Stimulated activated CD4-positive, alpha-beta T cell treated with anti-CD3 and anti-CD28 coated beads, Interleukin-2, amount 100 ng/mL, for 24 hours (primary cell): ENCODE measurements around the gene OPRM1.

ENCODE experiments used
- DNase-seq, 2 donors: peaks; one replicate each; pipeline ENCODE4 v3.0.0-alpha.2; 2020

The OPRM1 gene

DNA sequence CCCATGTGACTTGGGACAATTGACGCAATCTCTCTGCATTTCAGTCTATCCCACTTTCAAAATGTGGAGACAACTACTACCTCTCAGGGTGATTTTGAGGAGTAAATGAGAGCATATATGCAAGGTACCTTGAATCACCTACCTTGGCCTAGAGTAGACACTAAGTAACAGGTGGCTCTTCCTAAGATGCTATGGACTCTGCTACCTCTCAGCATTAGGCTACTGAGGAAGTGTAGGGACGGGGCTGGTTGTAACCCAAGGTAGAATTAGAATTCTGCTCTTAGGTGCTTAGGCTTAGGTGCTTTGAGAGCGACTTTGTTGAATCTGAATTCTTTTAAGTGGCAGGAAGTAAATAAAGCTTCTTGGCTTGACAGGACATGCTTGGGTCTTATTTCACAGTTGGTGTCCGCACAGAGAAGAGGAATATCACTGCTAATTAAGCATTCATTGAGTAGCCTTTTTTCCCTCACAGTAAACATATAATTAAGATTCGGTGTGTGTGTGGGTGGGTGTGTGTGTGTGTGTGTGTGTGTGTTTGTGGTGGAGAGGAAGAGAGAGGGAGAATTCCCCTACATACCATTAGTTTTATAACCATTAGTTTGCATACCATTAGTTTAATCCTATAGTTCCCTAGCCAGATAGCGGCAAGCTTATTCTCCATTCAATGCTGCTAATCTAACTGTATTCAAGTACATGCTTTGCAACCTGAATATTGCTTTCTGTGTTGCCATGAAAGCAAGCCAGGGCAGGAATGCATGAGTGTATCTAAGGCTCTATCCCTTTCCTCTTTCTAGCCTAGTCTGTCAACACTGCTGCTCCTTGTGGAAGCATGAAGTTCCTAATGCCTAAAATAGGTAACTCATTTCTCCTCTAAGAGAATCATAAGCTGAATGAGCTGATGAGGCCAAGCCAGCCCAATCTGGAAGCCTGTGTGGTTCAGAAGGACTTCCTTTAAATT is 205.0 kb downstream of the OPRM1 start:
- no peak for DNase-seq

- no peak for DNase-seq
Measured at GRCh38 chr6:154245506-154245905, 206.5 kb downstream of the OPRM1 start.

DNA sequence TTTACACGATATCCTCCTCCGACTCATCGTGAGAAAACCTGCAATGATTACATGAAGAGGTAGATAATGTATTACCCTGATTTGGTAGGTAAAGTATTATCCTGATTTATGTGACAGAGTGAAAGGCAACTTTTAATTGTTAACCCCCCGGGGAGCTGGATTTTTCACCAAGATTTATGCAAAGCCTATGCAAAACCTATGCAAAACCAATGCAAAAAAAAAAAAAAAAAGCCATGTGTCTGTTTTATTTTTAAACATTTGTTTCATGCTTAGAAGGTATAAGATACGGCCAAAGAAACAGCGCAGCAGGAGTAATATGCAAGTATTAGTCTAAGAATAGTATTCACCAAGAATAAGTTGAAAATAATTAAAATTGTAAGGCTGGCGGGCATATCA is 207.7 kb downstream of the OPRM1 start:
- DNase-seq = no peak

GRCh38 chr6:154247119-154247861 is 208.2 kb downstream of the OPRM1 start:
- DNase-seq = no peak

- no peak for DNase-seq
Measured at GRCh38 chr6:154249499-154250298, 210.7 kb downstream of the OPRM1 start.

DNA sequence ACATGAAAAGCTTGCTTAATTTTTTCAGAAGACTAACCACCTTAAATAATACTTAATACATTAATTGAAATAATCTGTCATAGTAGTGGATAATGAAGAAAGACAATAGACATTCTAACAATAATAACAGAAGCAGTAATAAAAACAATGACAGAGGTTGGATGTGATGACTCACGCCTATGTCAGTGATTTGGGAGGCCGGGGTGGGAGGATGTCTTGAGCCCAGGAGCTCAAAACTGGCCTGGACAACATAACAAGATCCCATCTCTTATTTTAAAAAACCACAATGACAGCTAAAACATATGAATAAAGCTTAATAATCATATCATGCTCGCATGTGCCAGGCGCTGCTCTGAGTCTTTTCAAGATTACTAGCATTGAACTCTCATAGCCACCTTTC is 212.1 kb downstream of the OPRM1 start:
- no peak for DNase-seq

GRCh38 chr6:154252678-154253077 is 213.6 kb downstream of the OPRM1 start:
- no peak for DNase-seq

DNA sequence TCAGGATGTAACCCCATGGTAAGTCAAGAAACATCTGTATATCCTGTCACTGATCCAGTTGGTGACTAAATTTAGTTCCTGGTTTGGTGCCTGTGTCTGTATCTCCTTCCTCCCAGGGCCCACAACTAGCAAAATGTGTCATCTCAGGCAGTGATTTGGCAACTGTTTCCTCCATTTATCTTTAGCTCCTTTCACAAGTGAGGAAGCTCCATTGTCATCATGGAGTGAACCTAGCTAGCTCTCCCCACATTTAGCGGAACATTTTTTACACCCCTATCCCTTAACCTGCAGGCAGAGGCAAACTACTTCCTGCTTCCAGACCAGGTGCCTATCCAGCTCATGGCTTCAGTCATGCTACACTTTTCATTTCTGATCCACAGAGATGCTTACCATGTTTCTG is 218.0 kb downstream of the OPRM1 start:
- DNase-seq = no peak

GRCh38 chr6:154258064-154258757 is 219.2 kb downstream of the OPRM1 start:
- DNase-seq = no peak

DNA sequence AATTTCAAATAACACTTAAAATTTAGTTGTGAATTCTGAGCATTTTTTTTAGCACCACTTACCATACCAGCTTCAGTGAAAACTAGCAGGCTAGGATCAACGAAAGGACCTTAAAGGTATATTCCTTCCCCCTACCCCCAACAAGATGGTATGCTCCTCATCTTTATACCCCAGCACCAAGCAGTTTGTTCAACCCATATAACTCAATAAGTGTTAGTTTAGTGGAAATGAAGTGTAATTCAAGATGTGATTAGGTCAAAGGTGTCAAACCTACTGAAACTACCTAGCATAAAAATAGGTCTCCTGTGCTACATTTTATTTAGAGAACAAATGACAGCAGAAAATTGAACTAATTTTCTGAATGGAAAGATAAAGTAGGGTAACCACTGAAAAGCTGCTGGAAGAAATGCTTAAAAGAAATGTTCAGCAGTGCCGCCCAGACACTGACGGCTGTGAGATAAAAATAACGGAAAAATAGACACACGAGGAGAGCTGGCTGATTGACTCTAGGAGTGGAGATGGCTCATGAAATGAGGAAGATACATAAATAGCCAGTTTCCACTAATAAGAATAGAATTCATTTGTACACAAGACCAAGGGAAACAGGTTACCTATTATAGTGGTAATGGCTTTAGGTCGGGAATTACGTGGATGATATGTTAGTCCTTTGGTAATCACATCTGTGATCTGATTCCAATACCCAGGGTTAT is 222.8 kb downstream of the OPRM1 start:
- no peak for DNase-seq

DNA sequence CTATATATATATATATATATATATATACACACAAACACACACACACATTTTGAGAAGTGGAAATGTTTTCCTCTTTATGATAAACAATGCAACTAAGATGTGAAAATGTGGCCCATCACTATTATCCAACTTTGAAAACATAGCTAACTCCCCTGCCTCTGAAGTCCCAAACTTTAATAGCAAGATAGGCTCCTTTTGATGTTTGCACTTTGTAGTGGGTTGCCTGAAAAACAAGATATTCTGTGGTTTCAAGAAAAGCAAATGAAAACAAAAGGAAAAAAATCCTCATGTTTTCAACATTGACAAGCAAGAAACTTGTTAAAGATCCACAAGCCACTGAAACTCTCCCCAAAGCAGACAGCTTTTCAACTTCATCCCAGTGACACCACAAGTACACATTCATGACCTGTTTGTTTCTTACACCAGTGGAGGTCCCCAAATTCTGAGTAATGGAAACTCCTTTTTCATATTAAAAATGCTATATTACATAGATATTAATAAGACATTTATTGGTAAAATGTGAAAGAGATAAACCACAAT is 227.6 kb downstream of the OPRM1 start:
- DNase-seq = no peak

DNA sequence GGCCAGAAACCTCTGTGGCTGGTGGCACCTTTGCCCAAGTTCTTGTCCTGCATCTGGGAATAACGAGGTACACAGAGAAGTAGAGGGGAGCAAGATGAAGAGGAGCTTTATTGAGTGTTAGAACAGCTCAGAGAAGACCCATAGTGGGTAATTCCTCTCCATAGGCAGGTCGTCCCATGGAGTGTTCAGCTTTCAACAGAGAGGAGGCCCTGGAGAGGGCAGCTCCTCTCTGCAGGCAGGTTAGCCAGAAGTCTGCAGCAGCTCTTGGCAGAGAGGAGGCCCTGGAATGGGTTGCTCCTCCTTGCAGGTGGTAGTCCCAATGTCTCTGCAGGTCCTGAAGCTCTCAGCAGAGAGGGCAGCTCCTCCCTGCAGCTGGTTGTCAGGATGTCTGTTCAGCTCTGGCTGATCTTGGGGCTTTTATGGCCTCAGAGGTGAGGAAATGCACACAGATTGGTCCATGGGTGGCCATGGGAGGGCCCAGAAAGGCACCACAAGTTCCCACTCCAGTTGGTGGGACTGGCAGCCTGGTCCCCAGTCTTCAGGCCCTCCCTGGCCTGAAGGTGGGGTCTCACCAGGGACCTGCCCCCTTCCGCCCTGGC is 228.6 kb downstream of the OPRM1 start:
- DNase-seq = no peak

- no peak for DNase-seq
Measured at GRCh38 chr6:154268486-154268885, 229.4 kb downstream of the OPRM1 start.

GRCh38 chr6:154274168-154274567 is 235.1 kb downstream of the OPRM1 start:
- DNase-seq = no peak

DNA sequence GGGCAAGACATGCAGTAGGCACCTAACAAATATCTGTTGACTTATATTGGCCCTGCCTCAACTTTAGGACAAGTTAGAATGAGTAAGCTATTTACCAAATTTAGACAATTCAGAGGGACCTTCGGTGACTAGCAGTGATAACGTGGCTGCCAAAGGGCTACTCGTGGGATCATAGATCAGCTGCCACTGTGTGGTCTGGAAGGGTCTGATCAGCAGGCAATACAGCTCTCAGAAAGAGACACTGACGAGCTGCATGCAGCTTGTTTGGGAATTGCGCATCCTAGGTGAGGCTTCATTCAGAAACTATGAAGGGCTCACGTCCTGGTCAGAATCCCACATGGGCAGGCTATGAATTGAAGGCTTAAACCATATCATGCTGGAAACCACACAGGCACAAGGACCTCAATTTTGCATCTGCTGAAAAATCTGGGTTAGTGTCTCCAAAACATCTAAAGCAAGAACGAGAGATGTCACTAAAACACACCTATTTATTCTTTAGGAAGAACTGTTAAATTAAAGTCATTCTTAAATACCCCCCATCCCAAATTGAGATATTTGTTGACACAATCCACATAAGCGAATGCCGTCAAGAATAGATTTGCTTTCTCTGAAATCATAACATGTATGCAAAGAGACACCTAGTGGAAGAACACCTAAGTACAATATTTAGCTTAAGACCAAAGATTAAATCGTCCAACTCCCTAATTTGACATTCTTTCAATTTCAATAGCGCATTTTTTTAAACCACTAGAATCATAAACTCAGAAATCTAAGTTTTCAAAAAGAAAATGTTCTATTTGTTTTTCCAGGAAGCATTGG is 238.0 kb downstream of the OPRM1 start:
- DNase-seq = no peak

DNA sequence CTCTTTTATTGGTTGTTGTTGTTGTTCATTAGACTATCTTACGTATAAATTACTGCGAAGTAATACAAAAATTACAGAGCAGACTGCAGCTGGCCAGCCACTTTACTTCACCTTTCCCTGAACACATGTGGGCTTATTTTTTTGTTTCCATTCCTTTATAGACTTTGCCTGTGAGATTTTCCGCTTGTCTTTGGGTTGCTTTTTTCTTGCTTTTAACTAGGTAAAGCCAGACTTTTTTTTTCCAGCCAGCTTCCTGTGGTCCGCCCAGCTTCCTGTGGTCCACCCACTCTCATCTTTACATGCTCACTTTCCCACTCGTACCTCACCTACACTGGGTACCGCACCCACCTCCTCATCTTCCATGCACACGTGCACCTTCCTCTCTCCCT is 238.6 kb downstream of the OPRM1 start:
- DNase-seq = peak; percentile 26 to 39

DNA sequence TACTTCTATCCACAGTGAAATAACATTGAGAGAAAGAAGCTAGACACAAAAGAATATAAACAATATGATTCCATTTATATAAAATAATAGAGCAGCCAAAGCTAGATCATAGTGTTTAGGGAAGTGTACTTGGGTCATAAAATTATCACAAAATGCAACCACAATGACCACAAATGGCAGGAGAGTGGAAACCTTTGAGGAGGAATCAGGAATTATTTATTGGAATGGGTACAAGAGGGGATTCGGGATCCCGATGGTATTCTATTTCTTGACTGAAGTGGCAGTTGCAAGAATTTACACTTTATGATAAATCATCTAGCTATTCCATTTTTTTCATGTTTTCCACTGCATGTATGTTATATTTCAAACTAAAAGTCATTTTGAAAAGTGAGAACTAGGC is 241.5 kb downstream of the OPRM1 start:
- no peak for DNase-seq

DNA sequence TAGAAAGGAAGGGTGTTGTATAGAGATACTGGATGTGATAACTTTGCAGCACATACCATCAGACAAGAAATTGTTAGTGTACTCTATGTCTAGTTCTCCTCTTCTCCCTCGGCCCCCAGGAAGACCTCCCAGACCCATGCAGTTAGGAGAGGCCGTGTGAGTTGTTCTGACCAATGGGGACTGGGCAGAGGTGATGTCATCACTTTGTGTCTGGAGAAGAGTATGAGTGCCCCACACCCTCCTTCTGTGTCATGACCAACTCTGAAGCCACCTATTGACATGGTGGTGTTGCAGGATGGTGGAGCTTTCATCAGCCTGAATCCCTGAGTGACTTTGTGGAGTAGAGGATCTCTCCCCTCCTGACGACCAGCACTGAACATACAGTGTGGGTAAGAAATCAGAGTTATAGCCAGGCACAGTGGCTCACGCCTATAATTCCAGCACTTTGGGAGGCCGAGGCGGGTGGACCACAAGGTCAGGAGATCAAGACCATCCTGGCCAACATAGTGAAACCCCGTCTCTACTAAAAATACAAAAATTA is 245.3 kb downstream of the OPRM1 start:
- no peak for DNase-seq

GRCh38 chr6:154285826-154286225 is 246.8 kb downstream of the OPRM1 start:
- no peak for DNase-seq
